NCI-H2107 (cell line): Measurements from ENCODE around the gene ARHGEF1.

ENCODE experiments used
- DNase-seq: peaks from one replicate; lab custom pipeline; 2025; lab: John Stamatoyannopoulos, UW

Gene ARHGEF1

GRCh38 chr19:41882568-41883462 lies at the start of gene ARHGEF1:
ARHGEF1 (plus strand) TSS chr19:41883184; CDS start chr19:41888083, 4,899 bp downstream.
- DNase-seq = no peak

- no peak for DNase-seq
These were observed 44.8 kb upstream of the ARHGEF1 start for GRCh38 chr19:41837981-41838708.

GRCh38 chr19:41839211-41839610 lies 43.8 kb upstream of the ARHGEF1 start:
- DNase-seq = no peak

GRCh38 chr19:41843371-41843770 lies 39.6 kb upstream of the ARHGEF1 start:
- no peak for DNase-seq

- DNase-seq = no peak
These were observed 38.4 kb upstream of the ARHGEF1 start, which contains the start of gene LYPD4 for GRCh38 chr19:41844601-41845000. LYPD4 (minus strand) TSS chr19:41844683; CDS start chr19:41839285, 5,398 bp downstream.

GRCh38 chr19:41845001-41845050 lies 38.2 kb upstream of the ARHGEF1 start, which contains the start of gene DMRTC2:
DMRTC2 (plus strand) TSS chr19:41845042; CDS start chr19:41847429, 2,387 bp downstream.
- DNase-seq = no peak

- no peak for DNase-seq
These were observed 37.9 kb upstream of the ARHGEF1 start for GRCh38 chr19:41845051-41845590.

GRCh38 chr19:41847351-41848105 lies 35.5 kb upstream of the ARHGEF1 start:
- no peak for DNase-seq

GRCh38 chr19:41848666-41849065 lies 34.3 kb upstream of the ARHGEF1 start:
- DNase-seq = no peak

GRCh38 chr19:41849067-41849466 lies 33.9 kb upstream of the ARHGEF1 start:
- no peak for DNase-seq

- no peak for DNase-seq
These were observed 32.6 kb upstream of the ARHGEF1 start for GRCh38 chr19:41850381-41850780.

GRCh38 chr19:41851456-41851855 lies 31.5 kb upstream of the ARHGEF1 start:
- no peak for DNase-seq

- no peak for DNase-seq
These were observed 29.6 kb upstream of the ARHGEF1 start for GRCh38 chr19:41853344-41853743.

- DNase-seq = no peak
These were observed 29.2 kb upstream of the ARHGEF1 start for GRCh38 chr19:41853768-41854167.

GRCh38 chr19:41859213-41859617 lies 23.8 kb upstream of the ARHGEF1 start:
- no peak for DNase-seq

- DNase-seq = peak; percentile 97
These were observed 23.2 kb upstream of the ARHGEF1 start, which contains the start of gene RPS19 for GRCh38 chr19:41859618-41860418. RPS19 (plus strand) TSS chr19:41860255; CDS start chr19:41860775, 520 bp downstream.

GRCh38 chr19:41860419-41861115 lies 22.4 kb upstream of the ARHGEF1 start:
- no peak for DNase-seq

GRCh38 chr19:41861116-41861768 lies 21.7 kb upstream of the ARHGEF1 start:
- peak; percentile 63 for DNase-seq

- DNase-seq = no peak
These were observed 21.1 kb upstream of the ARHGEF1 start for GRCh38 chr19:41861846-41862245.

GRCh38 chr19:41862445-41862986 lies 20.5 kb upstream of the ARHGEF1 start:
- no peak for DNase-seq
